DMS53 treated with DMSO at 0.1 percent for 48 hours (cell line): Measurements from ENCODE around the gene KANK2.
"Not testable (repeated sequence)": the region's sequence is repeated elsewhere in the genome, so short reads cannot be mapped to it uniquely, and the experiment has no call there.

Experiments used
- DNase-seq: peaks from one replicate; lab custom pipeline; 2025; ENCODE audit not compliant: unreplicated experiment; lab: John Stamatoyannopoulos, UW

The KANK2 gene

DNA sequence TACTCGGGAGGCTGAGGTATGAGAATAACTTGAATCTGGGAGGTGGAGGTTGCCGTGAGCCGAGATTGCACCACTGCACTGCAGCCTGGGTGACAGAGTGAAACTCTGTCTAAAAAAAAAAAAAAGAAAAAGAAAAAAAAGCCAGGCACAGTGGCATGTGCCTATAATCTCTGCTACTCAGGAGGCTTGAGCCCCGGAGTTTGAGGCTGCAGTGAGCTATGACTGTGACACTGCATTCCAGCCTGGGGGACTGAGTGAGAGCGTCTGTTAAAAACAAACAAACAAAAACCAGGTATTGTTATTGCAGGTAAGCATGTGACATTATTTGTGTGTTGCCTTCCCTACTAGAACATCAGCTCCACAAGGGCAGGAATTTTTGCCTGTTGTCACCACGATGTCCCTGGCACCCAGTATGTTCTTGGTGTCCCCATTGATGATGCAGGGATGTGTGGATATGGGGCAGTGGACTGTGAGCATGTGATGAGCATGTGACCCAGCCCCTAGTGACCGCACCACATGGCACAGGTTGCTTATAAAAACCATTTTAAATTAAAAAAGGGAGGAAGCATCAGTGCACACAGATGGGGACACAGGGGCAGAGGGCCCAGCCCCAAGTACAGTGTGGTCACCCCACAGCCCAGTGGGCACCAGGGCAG, 1.6 kb upstream of the KANK2 start:
- DNase-seq, result no peak

GRCh38 chr19:11198175-11198534, 810 bp upstream of the KANK2 start:
- no peak for DNase-seq

- DNase-seq, result no peak
These were observed 698 bp downstream of the KANK2 start for GRCh38 chr19:11196406-11197287.

- DNase-seq, result no peak
These were observed 1.7 kb downstream of the KANK2 start for GRCh38 chr19:11195681-11196080.

DNA sequence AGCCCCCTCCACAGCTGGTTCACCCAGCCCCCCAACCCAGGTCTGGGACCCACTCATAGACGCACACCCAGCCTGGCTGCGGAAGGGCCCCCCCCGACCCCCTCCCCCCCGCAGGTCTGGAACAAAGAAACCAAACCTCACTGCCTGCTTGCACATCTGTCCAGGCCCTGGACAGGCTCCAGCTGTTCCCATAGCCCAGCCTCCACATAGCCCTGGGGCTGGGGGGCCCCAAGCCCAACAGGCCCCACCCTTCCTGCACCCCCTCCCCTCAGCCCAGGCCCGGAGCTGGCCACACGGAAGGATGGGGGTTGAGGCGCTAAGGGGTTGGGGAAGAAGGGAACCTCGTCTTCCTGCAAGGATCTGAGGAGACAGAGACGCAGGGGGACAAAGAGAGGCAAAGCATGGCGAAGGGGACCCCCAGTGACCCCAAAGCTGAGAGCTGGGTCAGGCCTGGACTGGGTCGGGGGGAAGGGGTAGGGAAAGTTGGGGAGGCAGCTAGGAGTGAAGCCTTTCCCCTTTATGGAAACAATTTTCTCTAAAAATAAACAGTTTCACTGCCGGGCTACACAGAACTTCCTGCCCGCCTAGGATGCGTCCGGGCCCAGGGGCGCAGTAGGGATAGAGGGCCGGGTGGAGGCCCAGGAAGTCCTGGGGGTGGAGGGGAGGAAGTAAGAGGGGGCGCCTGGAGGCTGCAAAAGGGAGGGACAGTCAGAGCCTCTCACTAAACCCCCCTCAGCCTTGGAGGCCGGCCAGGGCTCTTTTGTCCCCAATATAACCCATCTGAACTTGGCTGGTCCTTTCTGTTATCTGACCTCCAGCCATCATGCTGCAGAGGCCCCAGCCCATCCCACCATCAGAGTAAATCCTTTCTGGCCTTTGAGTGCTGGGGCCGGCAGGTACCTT, 2.4 kb downstream of the KANK2 start:
- DNase-seq, result no peak

DNA sequence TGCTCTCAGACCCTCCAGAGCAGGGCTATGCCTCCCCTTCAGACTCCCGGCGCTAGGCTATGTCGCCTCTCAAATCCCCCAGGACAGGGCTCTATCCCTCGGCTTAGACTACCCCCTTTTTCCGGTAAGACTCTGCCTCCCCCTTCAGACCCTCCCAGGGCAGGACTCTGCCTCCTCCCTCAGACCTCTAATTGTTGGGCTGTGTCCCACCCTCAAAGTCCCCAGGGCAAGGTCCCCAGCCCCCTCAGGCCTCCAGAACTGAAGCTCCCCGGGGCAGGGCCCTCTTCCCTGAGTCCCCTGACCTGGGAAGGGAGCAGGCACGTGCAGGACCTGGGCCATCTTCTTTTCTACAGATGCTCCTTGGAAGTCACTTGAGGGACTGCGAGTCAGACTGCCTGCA, 3.2 kb downstream of the KANK2 start:
- DNase-seq, result no peak

- no peak for DNase-seq
These were observed 4.1 kb downstream of the KANK2 start for GRCh38 chr19:11192957-11193939.

GRCh38 chr19:11191934-11192333, 5.4 kb downstream of the KANK2 start:
- DNase-seq, result no peak

DNA sequence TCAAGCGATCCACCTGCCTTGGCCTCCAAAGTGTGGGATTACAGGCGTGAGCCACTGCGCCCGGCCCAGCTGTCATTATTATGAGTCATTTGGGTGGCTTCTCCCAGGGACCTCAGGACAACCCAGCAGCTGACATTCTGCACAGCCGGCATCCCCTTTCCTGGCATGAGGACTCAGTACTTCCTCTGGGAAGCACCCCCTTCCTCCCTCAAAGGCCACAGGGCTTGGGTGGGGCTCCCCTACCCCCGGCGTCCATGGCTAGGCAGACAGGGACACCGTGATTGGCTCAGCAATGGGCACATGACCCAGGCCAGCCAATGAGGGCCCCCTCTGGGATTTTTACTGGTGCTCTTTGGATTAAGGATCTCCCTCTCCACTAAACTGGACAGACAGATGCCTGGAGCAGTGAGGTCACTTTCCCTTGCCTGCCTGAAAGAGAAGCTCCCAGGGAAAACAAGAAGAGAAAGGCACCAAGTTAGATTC, 6.0 kb downstream of the KANK2 start:
- DNase-seq, result no peak

DNA sequence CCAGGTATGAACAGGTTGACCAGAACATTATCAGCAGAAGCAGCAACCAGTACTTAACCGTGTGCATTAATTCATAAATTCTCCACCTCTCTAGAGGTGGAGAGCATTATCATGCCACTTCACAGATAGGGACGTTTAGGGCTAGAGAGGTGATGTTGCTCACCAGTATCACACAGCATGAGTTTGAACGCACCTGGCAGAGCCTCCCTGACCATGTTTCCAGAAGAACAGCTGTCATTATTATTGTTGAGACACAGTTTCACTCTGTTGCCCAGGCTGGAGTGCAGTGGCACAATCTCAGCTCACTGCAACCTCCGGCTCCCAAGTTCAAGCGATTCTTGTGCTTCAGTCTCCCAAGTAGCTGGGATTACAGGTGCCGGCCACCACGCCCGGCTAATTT, 6.8 kb downstream of the KANK2 start:
- no peak for DNase-seq

GRCh38 chr19:11187441-11187840, 9.9 kb downstream of the KANK2 start:
- DNase-seq, result no peak

DNA sequence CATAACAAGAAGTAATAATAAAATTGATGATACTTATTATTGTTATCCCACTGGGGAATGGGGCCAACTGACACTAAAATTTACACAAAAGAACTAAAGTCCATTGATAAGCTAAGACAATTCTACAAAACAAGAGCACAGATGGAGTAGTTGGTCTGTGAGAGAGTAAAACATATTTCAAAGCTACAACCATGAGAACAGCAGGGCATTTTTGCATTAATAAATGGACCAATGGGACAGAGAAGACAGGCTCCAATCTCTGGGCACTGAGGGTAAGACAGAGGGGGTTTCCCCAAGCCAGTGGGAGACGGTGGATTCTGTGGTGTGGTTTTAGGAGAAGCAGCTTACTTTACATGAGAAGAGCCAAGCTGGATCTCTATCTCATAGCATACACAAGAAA, 14.4 kb downstream of the KANK2 start:
- DNase-seq, result no peak

DNA sequence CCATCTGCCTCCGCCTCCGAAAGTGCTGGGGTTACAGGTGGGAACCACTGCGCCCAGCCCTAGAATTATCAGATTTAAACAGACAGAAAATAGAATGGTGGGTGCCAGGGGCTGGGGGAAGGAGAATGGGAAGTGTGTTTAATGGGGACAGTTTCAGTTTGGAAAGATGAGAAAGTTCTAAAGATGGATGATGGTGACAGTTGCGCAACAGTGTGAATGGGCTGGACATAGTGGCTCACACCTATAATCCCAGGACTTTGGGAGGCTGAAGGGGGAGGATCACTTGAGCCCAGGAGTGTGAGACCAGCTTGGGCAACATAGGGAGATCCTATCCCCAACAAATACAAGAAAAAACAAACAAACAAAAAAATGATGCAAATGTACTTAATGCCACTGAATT, 15.9 kb downstream of the KANK2 start:
- no peak for DNase-seq

DNA sequence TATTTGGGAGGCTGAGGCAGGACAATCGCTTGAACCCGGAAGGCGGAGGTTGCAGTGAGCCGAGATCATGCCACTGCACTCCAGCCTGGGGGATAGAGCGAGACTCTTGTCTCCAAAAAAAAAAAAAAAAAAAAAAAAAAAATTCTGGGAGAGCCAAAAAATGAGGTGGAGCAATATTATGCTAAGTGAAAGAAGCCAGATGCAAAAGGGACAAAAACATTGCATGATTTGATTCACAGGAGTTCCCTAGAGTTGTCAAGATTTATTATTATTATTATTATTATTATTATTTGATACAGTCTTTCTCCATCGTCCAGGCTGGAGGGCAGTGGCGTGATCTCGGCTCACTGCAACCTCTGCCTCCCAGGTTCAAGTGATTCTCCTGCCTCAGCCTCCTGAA, 16.4 kb downstream of the KANK2 start:
- not testable (repeated sequence) for DNase-seq

- DNase-seq, result no peak
These were observed 17.0 kb downstream of the KANK2 start for GRCh38 chr19:11180346-11180745.

DNA sequence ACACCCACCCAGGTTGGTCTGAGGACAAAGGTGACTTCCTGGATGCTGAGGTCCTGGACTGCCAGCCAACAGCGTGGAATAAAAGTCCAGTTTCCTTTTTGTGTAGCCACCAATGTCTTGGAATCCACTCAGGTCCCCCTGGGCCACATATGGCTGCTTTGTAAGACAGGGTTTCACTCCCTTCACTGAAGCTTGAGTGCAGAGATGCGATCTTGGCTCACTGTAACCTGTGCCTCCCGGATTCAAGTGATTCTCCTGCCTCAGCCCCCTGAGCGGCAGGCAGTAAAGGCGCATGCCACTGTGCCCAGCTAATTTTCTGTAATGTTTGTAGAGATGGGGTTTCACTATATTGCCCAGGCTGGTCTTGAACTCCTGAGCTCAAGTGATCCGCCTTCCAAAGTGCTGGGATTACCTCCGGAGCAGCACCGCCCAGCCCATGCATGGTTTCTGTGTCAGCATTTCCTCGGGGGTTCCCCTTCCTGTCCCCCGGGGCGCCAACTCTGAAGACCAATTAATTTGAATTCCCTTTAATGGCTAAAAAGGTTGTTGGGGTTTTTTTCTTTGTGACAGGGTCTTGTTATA, 17.5 kb downstream of the KANK2 start:
- DNase-seq, result no peak

- not testable (repeated sequence) for DNase-seq
These were observed 18.2 kb downstream of the KANK2 start for GRCh38 chr19:11179145-11179465.

- no peak for DNase-seq
These were observed 19.8 kb downstream of the KANK2 start for GRCh38 chr19:11177592-11177991.

DNA sequence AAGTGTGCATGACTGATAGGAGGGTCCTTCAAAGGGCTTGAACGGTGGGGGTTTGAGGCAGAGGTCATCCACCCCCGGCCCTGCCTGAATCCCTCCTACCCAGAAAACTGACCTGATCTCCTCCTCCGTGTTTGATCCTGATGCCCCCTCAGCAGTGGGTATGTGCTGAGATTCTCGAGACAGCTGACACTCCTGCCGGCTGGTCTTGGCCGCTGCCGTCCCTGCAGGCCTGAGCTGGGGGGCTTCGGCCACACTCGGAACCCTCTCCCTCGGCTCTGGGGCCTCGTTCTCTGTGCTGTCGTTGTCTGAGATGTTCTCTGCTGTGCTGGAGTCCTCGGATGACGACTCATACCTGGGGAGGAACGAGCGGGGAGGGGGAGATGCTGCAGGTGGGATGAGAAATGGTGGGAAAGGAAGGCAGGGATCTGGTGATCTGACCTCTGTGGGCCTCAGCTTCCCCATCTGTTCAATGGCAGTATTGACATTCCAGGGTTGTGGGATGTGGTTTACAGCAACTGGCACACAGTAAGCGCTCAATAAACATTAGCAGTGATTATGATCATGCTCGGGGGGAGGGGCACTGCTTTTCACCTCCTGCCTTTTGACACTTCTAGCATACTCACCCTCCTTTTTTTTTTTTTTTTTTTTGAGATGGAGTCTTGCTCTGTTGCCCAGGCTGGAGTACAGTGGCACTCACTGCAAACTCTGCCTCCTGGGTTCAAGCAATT, 20.7 kb downstream of the KANK2 start:
- DNase-seq, result no peak
